ENCODE measurements around the gene KRTAP5-8.
"Not testable (repeated sequence)": the region's sequence is repeated elsewhere in the genome, so short reads cannot be mapped to it uniquely, and the experiment has no call there.

Gene KRTAP5-8

GRCh38 chr11:71537977-71538665 lies at the start of gene KRTAP5-8:
Gene KRTAP5-8 (plus strand): TSS chr11:71538025. CDS start chr11:71538056, 31 bp downstream.
- not testable (repeated sequence) for DNase-seq (ENCODE audit: insufficient read length, low spot score); FAIRE-seq

GRCh38 chr11:71488681-71489270 lies 49.0 kb upstream of the KRTAP5-8 start:
- DNase-seq (ENCODE audit: insufficient read length, low spot score) (no peak), FAIRE-seq (no peak)

- FAIRE-seq (no peak), DNase-seq (ENCODE audit: insufficient read length, low spot score) (peak; percentile 41)
Measured at GRCh38 chr11:71489311-71490043, 48.3 kb upstream of the KRTAP5-8 start.

- no peak for FAIRE-seq
Measured at GRCh38 chr11:71490044-71490730, 47.6 kb upstream of the KRTAP5-8 start.

GRCh38 chr11:71490731-71491390 lies 47.0 kb upstream of the KRTAP5-8 start:
- FAIRE-seq (no peak), DNase-seq (ENCODE audit: insufficient read length, low spot score) (no peak)

More at GRCh38 chr11:71490044-71490730, 47.6 kb upstream of the KRTAP5-8 start:
- DNase-seq (ENCODE audit: insufficient read length, low spot score), result no peak

GRCh38 chr11:71491531-71491930 lies 46.3 kb upstream of the KRTAP5-8 start:
- no peak for FAIRE-seq
- DNase-seq (ENCODE audit: insufficient read length, low spot score), result no peak

GRCh38 chr11:71491940-71492339 lies 45.9 kb upstream of the KRTAP5-8 start:
- FAIRE-seq, result no peak
- DNase-seq (ENCODE audit: insufficient read length, low spot score), result no peak

- FAIRE-seq (no peak), DNase-seq (ENCODE audit: insufficient read length, low spot score) (no peak)
Measured at GRCh38 chr11:71495286-71496230, 42.3 kb upstream of the KRTAP5-8 start.

GRCh38 chr11:71496421-71496820 lies 41.4 kb upstream of the KRTAP5-8 start:
- no peak for FAIRE-seq
- no peak for DNase-seq (ENCODE audit: insufficient read length, low spot score)

- FAIRE-seq (no peak), DNase-seq (ENCODE audit: insufficient read length, low spot score) (no peak)
Measured at GRCh38 chr11:71498091-71498490, 39.7 kb upstream of the KRTAP5-8 start.

- DNase-seq (ENCODE audit: insufficient read length, low spot score), result no peak
- no peak for FAIRE-seq
Measured at GRCh38 chr11:71499125-71499524, 38.7 kb upstream of the KRTAP5-8 start.

GRCh38 chr11:71499546-71499945 lies 38.3 kb upstream of the KRTAP5-8 start:
- DNase-seq (ENCODE audit: insufficient read length, low spot score) (no peak), FAIRE-seq (no peak)

- no peak for FAIRE-seq
- DNase-seq (ENCODE audit: insufficient read length, low spot score), result no peak
Measured at GRCh38 chr11:71500601-71501021, 37.2 kb upstream of the KRTAP5-8 start.

- no peak for DNase-seq (ENCODE audit: insufficient read length, low spot score)
- FAIRE-seq, result no peak
Measured at GRCh38 chr11:71501071-71501985, 36.5 kb upstream of the KRTAP5-8 start.

GRCh38 chr11:71502026-71502425 lies 35.8 kb upstream of the KRTAP5-8 start:
- FAIRE-seq, result no peak

GRCh38 chr11:71502871-71503435 lies 34.9 kb upstream of the KRTAP5-8 start:
- DNase-seq (ENCODE audit: insufficient read length, low spot score) (no peak), FAIRE-seq (no peak)

More at GRCh38 chr11:71502026-71502425, 35.8 kb upstream of the KRTAP5-8 start:
- DNase-seq (ENCODE audit: insufficient read length, low spot score), result no peak

- no peak for DNase-seq (ENCODE audit: insufficient read length, low spot score)
- FAIRE-seq, result no peak
Measured at GRCh38 chr11:71504531-71504930, 33.3 kb upstream of the KRTAP5-8 start.

GRCh38 chr11:71505001-71505400 lies 32.8 kb upstream of the KRTAP5-8 start:
- FAIRE-seq (no peak), DNase-seq (ENCODE audit: insufficient read length, low spot score) (no peak)
